ENCODE results near the gene RNF212. TPM values are rescaled to one million over a fixed set of nuclear protein-coding genes. Genes with fewer than 3 reads are reported as not detected.
"Not testable (repeated sequence)": the region's sequence is repeated elsewhere in the genome, so short reads cannot be mapped to it uniquely, and the experiment has no call there.

The RNF212 gene
- total and polyA plus RNA-seq, 8 donors: 1.3 to 4.8 (median 2.6) TPM; not detected in 4

DNA sequence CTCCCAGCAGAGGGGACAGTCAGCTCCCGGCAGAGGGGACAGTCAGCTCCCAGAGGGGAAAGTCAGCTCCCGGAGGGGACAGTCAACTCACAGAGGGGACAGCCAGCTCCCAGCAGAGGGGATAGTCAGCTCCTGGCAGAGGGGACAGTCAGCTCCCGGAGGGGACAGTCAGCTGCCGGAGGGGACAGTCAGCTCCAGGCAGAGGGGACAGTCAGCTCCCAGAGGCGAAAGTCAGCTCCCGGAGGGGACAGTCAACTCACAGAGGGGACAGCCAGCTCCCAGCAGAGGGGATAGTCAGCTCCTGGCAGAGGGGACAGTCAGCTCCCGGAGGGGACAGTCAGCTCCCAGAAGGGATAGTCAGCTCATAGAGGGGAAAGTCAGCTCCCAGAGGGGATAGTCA is 59.5 kb downstream of the RNF212 start:
- peaks cover 8 to 99% (median 16%) of the 10 kb centered on the region in 3 donors for H3K27me3 ChIP-seq
- DNase-seq; intact Hi-C loops (cut with DNase I; ENCODE audit: low total_unique reads); H3K9me3 ChIP-seq; H3K27ac ChIP-seq; H3K4me3 ChIP-seq; H3K36me3 ChIP-seq: not testable (repeated sequence)
- 60 to 80% (median 75%) methylated on average over 4 to 7 of the region's 7 CpGs for WGBS, 5 donors
- peaks cover 0 to 40% (median 18%) of the 10 kb centered on the region in 4 donors for H3K4me1 ChIP-seq

GRCh38 chr4:1053080-1053661 is 60.2 kb downstream of the RNF212 start:
- intact Hi-C loops (cut with DNase I; ENCODE audit: low total_unique reads): no loop called here
- no peaks in the 10 kb centered on the region for H3K9me3 ChIP-seq
- 46 to 54% (median 50%) methylated on average over 24 of the region's 24 CpGs for WGBS, 5 donors
- peaks cover under 1 to 35% (median 17%) of the 10 kb centered on the region in 4 donors for H3K4me1 ChIP-seq
- H3K27me3 ChIP-seq: peaks cover 8 to 93% (median 16%) of the 10 kb centered on the region in 3 donors
- H3K4me3 ChIP-seq: no peak overlapping the region
- peak; percentile 24 to 72 for DNase-seq
- no peak overlapping the region for H3K27ac ChIP-seq
- TF ChIP-seq POLR2AphosphoS5 (IDR thresholded peaks at IDR 0.05) (peak in 1 of 3 donors; percentile 32), POLR2A (IDR thresholded peaks at IDR 0.05) (no peak)
- no peaks in the 10 kb centered on the region for H3K36me3 ChIP-seq

GRCh38 chr4:1052231-1052671 is 61.1 kb downstream of the RNF212 start:
- Histone ChIP-seq H3K27me3 (peaks cover 8 to 84% (median 16%) of the 10 kb centered on the region in 3 donors), H3K4me1 (peaks cover 10 to 38% (median 22%) of the 10 kb centered on the region in 4 donors), H3K36me3 (no peaks in the 10 kb centered on the region), H3K27ac (no peak overlapping the region), H3K9me3 (no peaks in the 10 kb centered on the region), H3K4me3 (no peak overlapping the region)
- WGBS, 5 donors: 65 to 75% (median 72%) methylated on average over 11 to 15 of the region's 15 CpGs
- TF ChIP-seq EP300 (IDR thresholded peaks at IDR 0.05): no peak
- no peak for TF ChIP-seq POLR2A (IDR thresholded peaks at IDR 0.05)
- TF ChIP-seq CTCF (IDR thresholded peaks at IDR 0.05): no peak
- TF ChIP-seq POLR2AphosphoS5 (IDR thresholded peaks at IDR 0.05): no peak
- intact Hi-C loops (cut with DNase I; ENCODE audit: low total_unique reads): no loop called here
- DNase-seq: peak in 1 of 2 donors; percentile 24

GRCh38 chr4:1051472-1051871 is 61.9 kb downstream of the RNF212 start:
- Histone ChIP-seq H3K27ac (no peak overlapping the region), H3K9me3 (no peaks in the 10 kb centered on the region), H3K4me1 (peaks cover 16 to 42% (median 27%) of the 10 kb centered on the region in 4 donors), H3K4me3 (no peak overlapping the region), H3K27me3 (peaks cover 8 to 79% (median 16%) of the 10 kb centered on the region in 3 donors), H3K36me3 (no peaks in the 10 kb centered on the region)
- no peak for DNase-seq
- WGBS, 5 donors: 71 to 86% (median 76%) methylated on average over 9 of the region's 9 CpGs
- intact Hi-C loops (cut with DNase I; ENCODE audit: low total_unique reads): no loop called here
- TF ChIP-seq POLR2A (IDR thresholded peaks at IDR 0.05) (no peak), POLR2AphosphoS5 (IDR thresholded peaks at IDR 0.05) (no peak)

DNA sequence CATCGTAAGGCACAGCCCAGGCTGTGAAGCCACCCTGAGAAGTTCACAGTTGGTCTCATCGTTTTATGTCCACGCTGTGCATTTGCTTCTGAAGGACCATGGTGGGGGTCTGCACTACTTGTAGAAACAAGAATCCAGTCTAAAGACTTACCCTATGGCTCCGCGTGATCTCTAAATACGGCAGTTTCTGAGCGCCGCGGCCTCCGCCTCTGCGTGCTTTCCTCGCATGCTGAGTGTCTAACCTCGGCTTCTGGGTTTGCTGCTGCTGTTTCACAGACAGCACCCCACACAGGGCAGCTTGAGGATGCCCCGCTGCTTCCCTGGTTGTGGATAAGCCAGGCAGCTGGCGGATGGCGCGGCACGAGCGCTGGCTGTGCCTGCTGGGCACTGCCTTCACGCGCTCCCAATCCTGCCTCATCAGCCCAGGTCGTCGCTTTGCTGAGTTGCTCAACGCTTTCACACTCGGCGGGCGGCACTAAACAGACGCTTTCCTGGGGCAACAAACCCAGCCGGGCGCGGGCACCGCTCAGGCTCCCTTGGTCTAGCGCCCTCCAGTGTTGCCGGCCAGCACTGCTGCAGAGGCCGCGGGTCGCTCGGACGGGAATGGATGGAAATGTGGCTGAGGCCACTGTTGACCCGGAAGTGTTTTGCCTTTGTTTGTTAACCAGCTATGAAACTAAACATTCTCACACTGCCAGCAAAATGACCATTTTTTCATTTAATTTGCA is 62.7 kb downstream of the RNF212 start:
- peak; percentile 25 to 68 for DNase-seq
- H3K27ac ChIP-seq: no peak overlapping the region
- H3K4me3 ChIP-seq: no peak overlapping the region
- no peaks in the 10 kb centered on the region for H3K9me3 ChIP-seq
- H3K4me1 ChIP-seq: peaks cover 16 to 38% (median 26%) of the 10 kb centered on the region in 4 donors
- 67 to 87% (median 79%) methylated on average over 31 to 40 of the region's 40 CpGs for WGBS, 5 donors
- H3K27me3 ChIP-seq: peaks cover 3 to 77% (median 13%) of the 10 kb centered on the region in 3 donors
- no peak for TF ChIP-seq CTCF (IDR thresholded peaks at IDR 0.05)
- no peak for TF ChIP-seq EP300 (IDR thresholded peaks at IDR 0.05)
- intact Hi-C loops (cut with DNase I; ENCODE audit: low total_unique reads): no loop called here
- H3K36me3 ChIP-seq: no peaks in the 10 kb centered on the region

GRCh38 chr4:1049591-1049905 is 63.8 kb downstream of the RNF212 start:
- DNase-seq: no peak
- Histone ChIP-seq H3K36me3 (no peaks in the 10 kb centered on the region), H3K9me3 (no peaks in the 10 kb centered on the region), H3K27me3 (peaks cover 0 to 77% (median 19%) of the 10 kb centered on the region in 3 donors), H3K4me1 (peaks cover 16 to 43% (median 31%) of the 10 kb centered on the region in 4 donors), H3K4me3 (no peak overlapping the region), H3K27ac (no peak overlapping the region)
- no peak for TF ChIP-seq EP300 (IDR thresholded peaks at IDR 0.05)
- TF ChIP-seq POLR2AphosphoS5 (IDR thresholded peaks at IDR 0.05): no peak
- no peak for TF ChIP-seq POLR2A (IDR thresholded peaks at IDR 0.05)
- TF ChIP-seq CTCF (IDR thresholded peaks at IDR 0.05): no peak
- 79 to 90% (median 85%) methylated on average over 16 to 21 of the region's 21 CpGs for WGBS, 5 donors
- intact Hi-C loops (cut with DNase I; ENCODE audit: low total_unique reads): no loop called here

All from stomach (tissue), 9 donors.